Aorta (tissue), 5 donors: ENCODE results near the gene ASAP2. TPM values are rescaled to one million over a fixed set of nuclear protein-coding genes. Genes with fewer than 3 reads are reported as not detected.

Experiments
- ATAC-seq: fragments of 200-7000 bp; cut with Tn5 transposase; one replicate; pipeline ENCODE4 v1.9.1; 2022; ENCODE audit warnings: moderate library complexity; ENCODE audit not compliant: low FRiP score
- DNase-seq, 2 donors: peaks; one replicate each; pipeline ENCODE4 v3.0.0-alpha.2; 2020
- H3K27ac ChIP-seq, 2 donors: one replicate each; pipeline ENCODE4 v1.5.1; 2013; ENCODE audit warnings: low read length in 2 of 2, mild to moderate bottlenecking in 2 of 2, moderate library complexity in 2 of 2, control low read depth in 1 of 2, inconsistent platforms in 1 of 2, low read depth in 1 of 2
- H3K27me3 ChIP-seq, 2 donors: one replicate each; pipeline ENCODE4 v1.6.1; 2013; ENCODE audit warnings: control low read depth in 1 of 2, low read length in 1 of 2, mild to moderate bottlenecking in 1 of 2, moderate library complexity in 1 of 2; ENCODE audit not compliant: insufficient read depth in 2 of 2, control insufficient read depth in 1 of 2
- H3K36me3 ChIP-seq, 2 donors: one replicate each; pipeline ENCODE4 v1.6.1; 2013; ENCODE audit warnings: control low read depth in 1 of 2, low read length in 1 of 2, mild to moderate bottlenecking in 1 of 2; ENCODE audit not compliant: insufficient read depth in 2 of 2, control insufficient read depth in 1 of 2
- H3K4me1 ChIP-seq, 2 donors: one replicate each; pipeline ENCODE4 v1.6.1; 2013; ENCODE audit warnings: low read length in 2 of 2, control low read depth in 1 of 2, mild to moderate bottlenecking in 1 of 2, moderate library complexity in 1 of 2; ENCODE audit not compliant: insufficient read depth in 2 of 2, control insufficient read depth in 1 of 2
- H3K4me3 ChIP-seq, 2 donors: one replicate each; pipeline ENCODE4 v1.5.1; 2013; ENCODE audit warnings: low read length in 2 of 2, control low read depth in 1 of 2, mild to moderate bottlenecking in 1 of 2
- H3K9me3 ChIP-seq: one replicate; pipeline ENCODE4 v1.6.1; 2013; ENCODE audit warnings: mild to moderate bottlenecking, low read length; ENCODE audit not compliant: control insufficient read depth
- WGBS, 2 donors: extraction: QIAGEN DNeasy Blood & Tissue Kit; methylation state at CpG; one replicate each; pipeline ENCODE4 v1.1.7; 2013; 5-methylcytosine and 5-hydroxymethylcytosine counted together
- intact Hi-C, 2 donors: fragments of 100-400 bp; cut with DNase I; formaldehyde crosslinking; loops; one replicate each; pipeline versions ENCODE4 v1.14.2 to v1.15.0; 2022
- polyA plus RNA-seq, 2 donors: library from polyadenylated mRNA; stranded (reverse); fragments of 200-250 nt; gene quantifications; one replicate each; pipeline ENCODE4 v1.2.3, GENCODE V29; 2013
- total RNA-seq, 2 donors: library from RNA; stranded (reverse); fragmentation: NEBNext Ultra II Directional; extraction: Animal tissue kit (Norgen Biotek cat#: 25700); gene quantifications; one replicate each; pipeline ENCODE4 v1.2.1, GENCODE V29; 2021
- donor health status: healthy with polysubstance abuse.
- donor health status: Bipolar disorder and iron deficiency.
- donor health status: DM: no; HTN: no; CAD: no.
- donor health status: DM: no; HTN: no; CAD: no.
- donor health status: DM: yes; HTN: yes; CAD: no.

The ASAP2 gene
- total and polyA plus RNA-seq, 4 donors: 16.7 to 72.4 (median 48.8) TPM

- no peak overlapping the region for H3K4me3 ChIP-seq
- WGBS, 2 donors: 4 to 7% methylated on average over 13 of the region's 13 CpGs
- peaks cover 0 to 2% of the 10 kb centered on the region in 2 donors for H3K4me1 ChIP-seq
- DNase-seq (peak; percentile 79 to 83), ATAC-seq (peak; percentile 88)
- H3K36me3 ChIP-seq: no peaks in the 10 kb centered on the region
- peak overlapping the region; percentile 94 to 98 for H3K27ac ChIP-seq
- no peaks in the 10 kb centered on the region for H3K27me3 ChIP-seq
- no peaks in the 10 kb centered on the region for H3K9me3 ChIP-seq
- intact Hi-C loops: no loop called here
Observed at GRCh38 chr2:9178904-9179571, 27.6 kb upstream of the ASAP2 start.

GRCh38 chr2:9179572-9180201, 26.9 kb upstream of the ASAP2 start:
- Histone ChIP-seq H3K9me3 (no peaks in the 10 kb centered on the region), H3K4me1 (peaks cover 0 to 2% of the 10 kb centered on the region in 2 donors), H3K27me3 (no peaks in the 10 kb centered on the region), H3K4me3 (no peak overlapping the region), H3K36me3 (no peaks in the 10 kb centered on the region), H3K27ac (peak overlapping the region; percentile 47 to 98)
- intact Hi-C loops: no loop called here
- ATAC-seq (peak; percentile 82), DNase-seq (peak; percentile 87)
- 12 to 14% methylated on average over 9 of the region's 9 CpGs for WGBS, 2 donors

GRCh38 chr2:9184361-9184760, 22.3 kb upstream of the ASAP2 start:
- no peak for DNase-seq
- Histone ChIP-seq H3K9me3 (no peaks in the 10 kb centered on the region), H3K27ac (no peak overlapping the region), H3K27me3 (no peaks in the 10 kb centered on the region), H3K4me1 (peaks cover 0 to 2% of the 10 kb centered on the region in 2 donors), H3K36me3 (no peaks in the 10 kb centered on the region), H3K4me3 (no peak overlapping the region)
- intact Hi-C loops: no loop called here
- WGBS, 2 donors: 84 to 85% methylated on average over 9 of the region's 9 CpGs
- ATAC-seq: no peak

DNA sequence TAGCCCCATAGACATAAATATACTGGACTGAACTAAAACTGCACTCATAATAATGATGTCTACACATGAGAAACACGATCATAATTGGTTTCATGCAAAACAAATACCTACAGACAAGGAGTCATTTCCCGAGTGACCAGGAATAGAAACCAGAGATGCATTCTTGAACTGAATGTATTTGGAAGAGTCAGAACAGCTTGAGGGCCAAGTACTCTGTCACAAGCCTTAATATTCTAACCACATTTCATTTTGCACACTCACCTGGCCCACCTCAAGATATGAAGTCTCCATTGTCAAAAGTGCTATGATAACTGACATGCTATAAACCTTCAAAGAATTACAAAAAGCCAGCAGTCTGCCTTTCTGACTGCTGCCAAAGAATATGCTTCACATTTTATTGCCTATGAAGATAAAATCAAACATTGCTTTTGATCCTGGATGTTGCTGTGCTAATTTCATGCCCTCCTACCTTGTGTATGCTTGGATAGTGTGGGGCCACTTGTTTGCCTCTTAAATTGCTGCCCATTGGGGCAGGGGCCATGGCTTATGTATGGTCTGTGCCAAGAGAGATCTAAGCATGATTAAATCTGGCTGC, 18.9 kb upstream of the ASAP2 start:
- 2 to 8% methylated on average over 2 of the region's 2 CpGs for WGBS, 2 donors
- Histone ChIP-seq H3K36me3 (no peaks in the 10 kb centered on the region), H3K27me3 (no peaks in the 10 kb centered on the region), H3K4me1 (peaks cover 5 to 8% of the 10 kb centered on the region in 2 donors), H3K27ac (peak overlapping the region in 1 of 2 donors; percentile 56), H3K9me3 (no peaks in the 10 kb centered on the region), H3K4me3 (no peak overlapping the region)
- DNase-seq (no peak), ATAC-seq (no peak)
- intact Hi-C loops: no loop called here

- Histone ChIP-seq H3K4me3 (no peak overlapping the region), H3K9me3 (no peaks in the 10 kb centered on the region), H3K36me3 (no peaks in the 10 kb centered on the region), H3K27ac (no peak overlapping the region), H3K27me3 (no peaks in the 10 kb centered on the region), H3K4me1 (peaks cover 5 to 8% of the 10 kb centered on the region in 2 donors)
- ATAC-seq (no peak), DNase-seq (no peak)
- WGBS, 2 donors: 97 to 99% methylated on average over 6 of the region's 6 CpGs
- intact Hi-C loops: no loop called here
Observed at GRCh38 chr2:9188823-9189222, 17.8 kb upstream of the ASAP2 start.

DNA sequence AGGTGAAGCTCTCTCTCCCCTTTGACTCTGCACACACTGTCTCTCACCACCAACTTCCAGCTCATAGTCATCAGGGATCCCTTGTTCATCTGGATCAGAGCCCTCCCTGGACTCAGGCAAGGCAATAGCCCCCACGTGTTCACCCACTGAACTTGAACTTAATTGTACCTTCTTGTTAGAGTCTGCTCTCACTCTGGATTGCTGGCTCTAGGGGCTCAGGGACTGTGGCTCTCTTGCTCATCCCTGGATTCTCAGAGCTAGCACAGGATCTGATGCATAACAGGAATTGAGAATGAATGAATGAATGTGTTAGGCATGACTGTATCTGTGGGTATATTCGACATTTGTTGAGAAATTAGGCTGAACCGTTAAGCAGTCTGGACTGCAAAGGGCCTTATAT, 16.7 kb upstream of the ASAP2 start:
- Histone ChIP-seq H3K27ac (peak overlapping the region; percentile 98 to 100), H3K4me3 (no peak overlapping the region), H3K9me3 (no peaks in the 10 kb centered on the region), H3K36me3 (no peaks in the 10 kb centered on the region), H3K4me1 (peaks cover 5 to 8% of the 10 kb centered on the region in 2 donors), H3K27me3 (no peaks in the 10 kb centered on the region)
- 74 to 76% methylated on average over 3 of the region's 3 CpGs for WGBS, 2 donors
- ATAC-seq (no peak), DNase-seq (no peak)
- intact Hi-C loops: loop anchor here (5.0 kb wide), 2 partner anchors 33 to 48 kb away; no protein-coding TSS in a partner anchor

GRCh38 chr2:9191041-9191481, 15.6 kb upstream of the ASAP2 start:
- DNase-seq (peak; percentile 98), ATAC-seq (peak; percentile 92)
- no peaks in the 10 kb centered on the region for H3K27me3 ChIP-seq
- no peak overlapping the region for H3K4me3 ChIP-seq
- no peaks in the 10 kb centered on the region for H3K36me3 ChIP-seq
- peaks cover 5 to 8% of the 10 kb centered on the region in 2 donors for H3K4me1 ChIP-seq
- peak overlapping the region; percentile 83 to 98 for H3K27ac ChIP-seq
- WGBS, 2 donors: 2 to 7% methylated on average over 9 of the region's 9 CpGs
- no peaks in the 10 kb centered on the region for H3K9me3 ChIP-seq
- intact Hi-C loops: loop anchor here (5.0 kb wide), 2 partner anchors 34 to 49 kb away; no protein-coding TSS in a partner anchor

- H3K36me3 ChIP-seq: no peaks in the 10 kb centered on the region
- H3K9me3 ChIP-seq: no peaks in the 10 kb centered on the region
- intact Hi-C loops: loop anchor here (5.0 kb wide), 2 partner anchors 35 to 50 kb away; no protein-coding TSS in a partner anchor
- 89 to 94% methylated on average over 3 of the region's 3 CpGs for WGBS, 2 donors
- H3K4me1 ChIP-seq: peaks cover 5 to 6% of the 10 kb centered on the region in 2 donors
- no peaks in the 10 kb centered on the region for H3K27me3 ChIP-seq
- ATAC-seq (no peak), DNase-seq (no peak)
- no peak overlapping the region for H3K4me3 ChIP-seq
- peak overlapping the region; percentile 72 to 99 for H3K27ac ChIP-seq
Observed at GRCh38 chr2:9192712-9193111, 13.9 kb upstream of the ASAP2 start.
